GM10266 (cell line): ENCODE results near the gene RUNX2.

Experiments
- DNase-seq: peaks from one replicate; pipeline ENCODE4 v3.0.0; 2012; ENCODE audit errors: extremely low spot score
- CTCF ChIP-seq: IDR thresholded peaks from 2 replicates; pipeline ENCODE4 v1.5.1; 2012; ENCODE audit warnings: mild to moderate bottlenecking, low read depth; ENCODE audit not compliant: control insufficient read depth, insufficient read depth; ENCODE audit errors: missing control alignments

The RUNX2 gene

GRCh38 chr6:45647341-45648261, 319.5 kb downstream of the RUNX2 start:
- no peak for DNase-seq
- no peak for TF ChIP-seq CTCF

GRCh38 chr6:45648262-45648620, 320.1 kb downstream of the RUNX2 start:
- no peak for TF ChIP-seq CTCF
- DNase-seq = no peak

GRCh38 chr6:45650524-45651135, 322.5 kb downstream of the RUNX2 start:
- TF ChIP-seq CTCF = no peak
- DNase-seq = no peak

- DNase-seq = no peak
- TF ChIP-seq CTCF = no peak
Measured at GRCh38 chr6:45651301-45651700, 323.2 kb downstream of the RUNX2 start.

GRCh38 chr6:45652416-45652815, 324.3 kb downstream of the RUNX2 start:
- DNase-seq = no peak
- no peak for TF ChIP-seq CTCF

GRCh38 chr6:45653117-45653883, 325.2 kb downstream of the RUNX2 start:
- TF ChIP-seq CTCF = no peak

GRCh38 chr6:45654673-45655072, 326.5 kb downstream of the RUNX2 start:
- no peak for DNase-seq
- TF ChIP-seq CTCF = no peak

More at GRCh38 chr6:45653117-45653883, 325.2 kb downstream of the RUNX2 start:
- no peak for DNase-seq
